Measurements from ENCODE around the gene CCR4. TPM values are rescaled to one million over a fixed set of nuclear protein-coding genes. Genes with fewer than 3 reads are reported as not detected.

CCR4 gene
- total and polyA plus RNA-seq, 9 of the 15 experiments (the other 6 are each of a cell fraction or from before 2014, with no cell fraction given): 0.04 to 0.47 (median 0.25) TPM; not detected in 1

- no peak for TF ChIP-seq PHB (CRISPR knock-in tag; IDR thresholded peaks at IDR 0.05)
- TF ChIP-seq ZNF347 (CRISPR knock-in tag; IDR thresholded peaks at IDR 0.05; ENCODE audit: low read depth): no peak
- TF ChIP-seq GABPA (tag; conservative IDR thresholded peaks at IDR 0.05; ENCODE audit: low read depth): no peak
- no peak for TF ChIP-seq ZNF584 (CRISPR knock-in tag; IDR thresholded peaks at IDR 0.05; ENCODE audit: low read depth)
- TF ChIP-seq, protein P1, sequence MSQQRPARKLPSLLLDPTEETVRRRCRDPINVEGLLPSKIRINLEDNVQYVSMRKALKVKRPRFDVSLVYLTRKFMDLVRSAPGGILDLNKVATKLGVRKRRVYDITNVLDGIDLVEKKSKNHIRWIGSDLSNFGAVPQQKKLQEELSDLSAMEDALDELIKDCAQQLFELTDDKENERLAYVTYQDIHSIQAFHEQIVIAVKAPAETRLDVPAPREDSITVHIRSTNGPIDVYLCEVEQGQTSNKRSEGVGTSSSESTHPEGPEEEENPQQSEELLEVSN (IDR thresholded peaks at IDR 0.05; ENCODE audit: borderline replicate concordance in 1 of 2, extremely low read depth in 1 of 2, insufficient read depth in 1 of 2, insufficient read length in 1 of 2, low read depth in 1 of 2, low read length in 1 of 2, poor library complexity in 1 of 2, severe bottlenecking in 1 of 2): no peak
- no peak for TF ChIP-seq EWSR1 (IDR thresholded peaks at IDR 0.05; ENCODE audit: borderline replicate concordance, low read depth, partially characterized antibody)
- no peak for TF ChIP-seq MXI1 (IDR thresholded peaks at IDR 0.05; ENCODE audit: low read depth, low read length)
- TF ChIP-seq, protein P2, sequence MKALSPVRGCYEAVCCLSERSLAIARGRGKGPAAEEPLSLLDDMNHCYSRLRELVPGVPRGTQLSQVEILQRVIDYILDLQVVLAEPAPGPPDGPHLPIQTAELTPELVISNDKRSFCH (CRISPR knock-in tag; IDR thresholded peaks at IDR 0.05): no peak
- TF ChIP-seq, protein P2 (tag; IDR thresholded peaks at IDR 0.05): no peak
- Histone ChIP-seq H3K27ac (ENCODE audit: extremely low read depth, low read depth, low read length) (no peak overlapping the region), H2AFZ (ENCODE audit: low read depth, low read length) (peak overlapping the region; percentile 53), H3K4me2 (ENCODE audit: insufficient read depth, low read length) (no peak overlapping the region), H3K27me3 (ENCODE audit: control insufficient read depth in 2 of 2, insufficient read depth in 2 of 2, low read length in 2 of 2) (no peaks in the 10 kb centered on the region), H3K36me3 (ENCODE audit: control insufficient read depth, insufficient read depth, low read length) (no peaks in the 10 kb centered on the region), H3K9ac (ENCODE audit: insufficient read depth in 1 of 2, low read depth in 2 of 2, low read length in 2 of 2) (no peak overlapping the region), H3K4me1 (replicated peaks in 1 of 2; ENCODE audit: control insufficient read depth in 2 of 2, insufficient read depth in 2 of 2, low read length in 2 of 2) (peaks cover 3 to 24% of the 10 kb centered on the region in 2 experiments; a peak in 4 of 5 replicates), H3K4me3 (no peak overlapping the region), H3K9me3 (replicated peaks; ENCODE audit: control insufficient read depth, insufficient read depth, low read depth, low read length) (peaks cover 12% of the 10 kb centered on the region; the same call in 1 of the 2 replicates), H4K20me1 (replicated peaks; ENCODE audit: control insufficient read depth, insufficient read depth, low read length) (no peaks in the 10 kb centered on the region), H3K9me1 (ENCODE audit: control insufficient read depth, insufficient read depth, low read length) (no peaks in the 10 kb centered on the region), H3K79me2 (ENCODE audit: control insufficient read depth, insufficient read depth, low read length) (no peaks in the 10 kb centered on the region)
- in situ Hi-C loops (cut with MboI) (no loop called here), intact Hi-C loops (cut with micrococcal nuclease) (no loop called here)
- CTCF ChIA-PET (ENCODE audit: low intra/inter-chr PET ratio): no interaction called here
- no peak for ATAC-seq
- POLR2A ChIA-PET: interaction anchor here (0.6 to 1.4 kb wide), 4 partner anchors 9 to 428 kb away, joined by 3 read pairs; no protein-coding TSS in a partner anchor
- no peak for FAIRE-seq
- no TSS peak for BruUV-seq (replicated peaks)
- DNase-seq (ENCODE audit: extremely low read depth in 1 of 4, low spot score in 3 of 4): no peak
- 72% methylated on average over 3 of the region's 3 CpGs for WGBS (ENCODE audit: insufficient coverage, low coverage, missing lambda C conversion rate)
Measured at GRCh38 chr3:32968166-32968919, 16.9 kb downstream of the CCR4 start.

Measured in K562 (cell line).